D341Med (cell line): ENCODE data around the gene HPD.
A peak's percentile ranks its signal among the peaks of the same experiment; 100 is the strongest.
"Not testable (repeated sequence)": the region's sequence is repeated elsewhere in the genome, so short reads cannot be mapped to it uniquely, and the experiment has no call there.

Source experiments
- DNase-seq: peaks from one replicate; pipeline ENCODE4 v3.0.0; 2012; ENCODE audit warnings: low spot score

Gene HPD

DNA sequence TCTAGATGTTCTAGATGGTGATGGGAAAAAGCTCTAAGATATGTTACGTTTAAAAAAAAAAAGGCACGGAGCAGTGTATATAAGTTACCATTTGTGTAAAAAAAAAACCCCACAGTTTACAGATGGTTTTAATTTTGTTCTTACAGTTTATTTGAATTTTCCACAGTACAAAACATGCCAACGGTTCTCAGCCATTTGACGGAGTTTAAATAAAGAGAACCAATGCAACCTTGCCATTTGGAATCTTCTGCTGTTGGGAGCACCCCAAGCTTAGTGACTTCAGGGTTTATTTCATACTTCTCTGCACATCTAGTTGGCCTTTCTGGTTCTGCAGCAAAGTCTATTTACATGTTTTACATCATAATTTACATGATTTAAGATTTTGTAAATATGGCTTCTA is 7.7 kb upstream of the HPD start:
- DNase-seq, result no peak

DNA sequence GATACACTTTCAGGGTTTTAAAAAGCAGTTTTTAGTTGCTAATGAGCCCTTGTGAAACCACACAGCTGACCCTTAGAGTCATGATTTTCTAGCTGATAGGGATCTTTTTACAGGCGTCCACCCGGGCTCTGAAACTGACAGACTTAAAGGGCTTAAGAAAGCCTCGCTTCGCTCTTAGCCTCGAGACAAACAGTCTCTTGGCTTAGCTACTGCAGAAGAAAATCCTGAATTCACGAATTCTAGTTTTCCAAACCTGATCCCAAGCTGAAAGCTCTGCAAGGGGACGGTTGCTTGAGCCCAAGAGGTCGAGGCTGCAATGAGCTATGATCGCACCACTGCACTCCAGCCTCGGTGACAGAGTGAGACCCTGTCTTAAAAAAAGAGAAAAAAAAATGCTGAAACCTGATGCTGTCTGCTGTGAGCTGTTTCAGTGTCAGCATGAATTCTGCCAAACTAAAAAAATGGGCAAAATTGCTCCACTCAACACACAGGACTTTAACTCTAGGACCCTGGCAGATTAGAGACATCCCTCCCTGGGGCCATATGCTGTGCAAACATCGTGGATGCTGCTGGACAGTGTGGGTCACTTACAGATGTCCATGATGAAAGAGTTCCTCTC is 3.1 kb upstream of the HPD start:
- DNase-seq, result no peak

DNA sequence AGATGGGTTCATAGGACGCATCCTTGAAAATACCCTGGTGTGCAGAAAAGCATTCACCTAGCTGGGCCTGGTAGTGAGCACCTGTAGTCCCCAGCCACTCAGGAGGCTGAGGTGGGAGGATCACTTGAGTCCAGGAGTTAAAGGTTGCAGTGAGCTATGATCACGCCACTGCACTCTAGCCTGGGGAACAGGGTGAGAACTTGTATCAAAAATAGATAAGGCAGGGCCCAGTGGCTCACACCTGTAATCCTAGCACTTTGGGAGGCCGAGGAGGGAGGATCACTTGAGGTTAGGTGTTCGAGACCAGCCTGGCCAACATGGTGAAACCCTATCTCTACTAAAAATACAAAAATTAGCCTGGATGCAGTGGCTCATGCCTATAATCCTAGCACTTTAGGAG is 2.0 kb upstream of the HPD start:
- DNase-seq, result not testable (repeated sequence)

DNA sequence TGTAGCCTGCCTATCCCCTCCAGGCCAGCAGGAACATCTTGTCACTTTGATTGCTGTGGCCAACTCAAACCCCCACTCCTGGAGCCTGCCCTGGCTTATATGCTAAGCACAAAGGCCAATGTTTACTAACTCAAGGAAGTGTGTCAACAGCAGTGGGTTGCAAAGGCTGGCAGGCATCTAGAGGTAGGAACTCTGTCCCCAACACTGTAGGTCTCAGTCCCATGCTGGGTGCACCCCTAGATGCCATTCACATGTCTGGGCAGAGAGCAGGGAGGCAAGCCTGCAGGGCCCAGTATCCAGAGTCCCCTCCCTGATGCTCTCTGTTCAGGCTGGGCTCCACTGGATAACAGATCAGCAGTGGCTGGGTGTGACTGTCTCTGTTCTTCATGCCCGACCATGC is 1.6 kb upstream of the HPD start:
- no peak for DNase-seq

DNA sequence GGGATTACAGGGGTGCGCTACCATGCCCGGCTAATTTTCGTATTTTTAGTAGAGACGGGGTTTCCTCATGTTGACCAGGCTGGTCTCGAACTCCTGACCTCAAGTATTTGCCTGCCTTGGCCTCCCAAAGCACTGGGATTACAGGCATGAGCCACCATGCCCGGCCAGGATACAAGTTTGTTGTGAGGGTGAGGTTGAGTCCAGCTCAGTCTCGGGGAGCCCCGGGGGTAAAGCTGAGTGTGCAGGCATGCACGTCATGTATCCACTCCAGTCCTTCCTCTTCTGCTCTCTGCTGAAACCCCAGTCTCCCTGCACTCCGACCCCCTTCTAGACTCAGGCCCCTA is 369 bp downstream of the HPD start:
- no peak for DNase-seq

DNA sequence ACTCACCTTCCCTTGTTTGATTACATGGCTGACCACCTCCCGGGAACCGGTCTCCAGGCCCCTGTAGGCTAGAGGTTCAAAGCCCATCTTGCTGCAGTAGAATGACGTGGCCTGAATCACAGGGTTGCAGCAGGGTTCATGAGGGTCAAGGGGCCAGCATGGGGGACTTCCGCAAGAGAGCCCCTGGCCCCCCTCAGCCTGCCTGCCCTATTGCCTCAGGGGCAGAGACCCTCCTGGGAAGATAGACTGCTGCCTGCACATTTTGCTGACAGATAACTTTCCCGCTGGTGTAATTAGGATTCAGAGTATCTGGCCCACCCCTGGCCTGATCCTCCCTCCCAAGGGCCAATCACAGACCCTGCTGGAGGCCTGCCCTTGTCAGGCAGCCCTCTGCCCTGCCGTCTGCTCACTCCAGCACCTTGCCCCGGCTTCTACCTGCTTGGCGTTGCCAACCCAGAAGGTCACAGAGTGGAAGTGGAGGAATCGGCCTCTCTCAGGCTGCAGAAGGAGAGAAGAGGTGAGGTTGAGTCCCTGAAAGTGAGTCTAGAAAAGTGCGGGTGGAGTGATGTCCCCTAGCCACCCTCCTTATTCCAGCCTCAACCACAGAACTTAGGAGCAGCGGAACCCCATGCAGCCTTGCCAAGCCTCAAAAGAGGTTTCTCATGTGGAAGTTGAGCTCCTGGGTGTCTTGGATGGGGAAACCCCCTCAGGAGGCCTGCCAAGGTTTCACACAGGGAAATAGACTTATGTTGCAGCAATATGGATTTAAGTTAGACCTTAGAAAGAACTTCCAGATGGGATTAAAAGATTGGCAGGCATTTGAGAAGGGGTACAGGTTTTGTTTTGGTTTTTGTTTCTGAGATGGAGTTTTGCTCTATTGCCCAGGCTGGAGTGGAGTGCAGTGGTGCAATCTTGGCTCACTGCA is 1.1 kb downstream of the HPD start:
- no peak for DNase-seq

DNA sequence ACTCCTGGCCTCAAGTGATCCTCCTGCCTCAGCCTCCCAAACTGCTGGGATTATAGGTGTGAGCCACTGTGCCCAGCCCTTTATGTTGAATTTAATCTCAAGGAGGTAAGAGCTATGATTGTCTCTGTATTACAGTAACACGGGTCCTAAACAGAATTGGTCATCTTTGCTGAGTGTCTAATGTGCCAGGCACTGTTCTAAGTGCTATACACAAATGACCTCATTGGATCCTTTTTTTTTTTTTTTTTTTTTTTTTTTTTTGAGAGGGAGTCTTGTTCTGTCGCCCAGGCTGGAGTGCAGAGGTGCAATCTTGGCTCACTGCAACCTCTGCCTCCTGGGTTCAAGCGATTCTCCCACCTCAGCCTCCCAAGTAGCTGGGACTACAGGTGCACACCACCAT is 6.3 kb downstream of the HPD start:
- not testable (repeated sequence) for DNase-seq

DNA sequence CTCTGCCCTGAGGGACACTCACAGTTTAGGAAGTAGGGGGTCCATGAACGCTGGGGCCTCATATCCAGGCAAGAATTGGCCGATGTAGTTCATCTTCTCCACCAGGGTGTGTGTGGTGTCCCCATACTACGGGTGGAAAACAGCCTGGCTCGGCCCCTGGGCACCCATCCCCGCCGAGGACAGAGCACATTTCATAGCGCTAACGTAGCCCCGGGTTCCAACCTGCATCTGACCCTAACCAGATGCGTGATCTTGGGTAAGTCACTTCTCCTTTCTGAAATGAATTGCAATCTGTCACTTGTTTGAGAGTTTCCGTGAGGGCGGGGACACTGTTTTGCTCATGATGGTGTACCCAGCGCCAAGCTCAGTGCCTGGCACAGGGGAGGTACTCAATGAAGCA is 9.0 kb downstream of the HPD start:
- DNase-seq, result no peak

DNA sequence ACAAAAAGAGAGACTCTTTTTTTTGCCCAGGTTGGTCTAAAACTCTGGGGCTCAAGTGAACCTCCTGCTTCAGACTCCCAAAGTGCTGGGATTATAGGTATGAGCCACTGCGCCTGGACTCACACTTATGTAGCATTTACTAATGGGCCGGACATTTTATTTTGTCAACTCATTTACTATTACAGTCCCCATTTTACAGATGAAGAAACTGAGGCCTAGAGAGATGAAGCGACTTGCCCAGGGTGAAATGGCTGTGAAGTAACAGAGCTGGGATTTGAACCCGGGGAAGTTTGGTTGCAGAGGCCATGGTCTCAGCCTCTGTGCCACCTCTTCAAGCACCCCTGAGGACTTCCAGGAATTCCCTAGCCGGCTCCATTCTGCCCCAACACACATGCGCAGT is 9.4 kb downstream of the HPD start:
- no peak for DNase-seq

DNA sequence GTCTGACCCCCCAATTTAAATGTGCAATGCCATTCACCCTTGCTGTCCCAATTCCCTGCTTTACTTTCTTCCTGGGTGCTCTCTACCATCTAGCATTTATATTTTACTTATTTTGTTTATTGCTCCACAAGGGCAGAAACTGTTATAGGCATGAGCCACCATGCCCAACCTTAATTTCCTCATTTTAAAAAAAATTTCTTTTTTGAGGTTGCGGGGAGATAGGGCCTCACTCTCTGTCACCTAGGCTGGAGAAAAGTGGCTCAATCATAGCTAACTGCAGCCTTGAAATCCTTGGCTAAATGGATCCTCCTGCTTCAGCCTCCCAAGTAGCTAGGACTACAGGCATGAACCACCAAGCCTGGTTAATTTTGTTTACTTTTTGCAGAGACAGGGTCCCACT is 13.0 kb downstream of the HPD start:
- no peak for DNase-seq

DNA sequence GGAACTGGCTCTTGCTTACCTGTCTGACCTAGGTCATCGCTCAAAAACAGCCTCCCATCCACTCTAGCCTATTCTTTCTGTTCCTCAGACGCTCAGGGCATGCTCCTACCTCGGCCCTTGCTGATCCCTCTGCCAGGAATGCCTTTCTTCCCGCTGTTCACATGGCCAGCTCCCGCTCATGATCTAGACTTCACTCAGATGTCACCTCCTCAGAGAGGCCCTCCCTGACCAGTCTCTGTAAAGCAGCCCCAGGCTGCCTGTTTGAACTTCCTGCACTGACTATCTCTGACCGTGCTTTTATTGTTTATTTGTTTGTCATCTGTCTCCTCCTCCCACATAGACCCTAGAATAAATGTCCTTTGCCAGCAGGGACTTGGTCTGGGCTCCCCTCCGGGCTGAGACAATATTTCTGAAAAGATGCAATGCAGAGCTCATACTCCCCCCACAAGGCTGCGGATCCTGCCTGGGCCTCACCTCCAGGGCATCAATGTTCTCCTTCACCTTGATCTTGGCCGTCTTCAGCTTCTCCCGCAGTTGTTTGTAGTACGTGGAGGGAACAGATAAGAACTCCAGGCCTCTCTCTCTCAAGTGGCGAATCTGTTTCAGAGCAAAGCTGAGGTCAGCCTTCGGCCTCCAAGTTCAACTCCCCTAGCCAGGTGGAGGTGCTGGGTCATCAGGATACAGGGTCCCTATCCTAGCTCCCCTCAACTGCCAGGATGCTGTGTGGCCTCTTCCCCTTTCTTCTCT is 15.2 kb downstream of the HPD start:
- no peak for DNase-seq

DNA sequence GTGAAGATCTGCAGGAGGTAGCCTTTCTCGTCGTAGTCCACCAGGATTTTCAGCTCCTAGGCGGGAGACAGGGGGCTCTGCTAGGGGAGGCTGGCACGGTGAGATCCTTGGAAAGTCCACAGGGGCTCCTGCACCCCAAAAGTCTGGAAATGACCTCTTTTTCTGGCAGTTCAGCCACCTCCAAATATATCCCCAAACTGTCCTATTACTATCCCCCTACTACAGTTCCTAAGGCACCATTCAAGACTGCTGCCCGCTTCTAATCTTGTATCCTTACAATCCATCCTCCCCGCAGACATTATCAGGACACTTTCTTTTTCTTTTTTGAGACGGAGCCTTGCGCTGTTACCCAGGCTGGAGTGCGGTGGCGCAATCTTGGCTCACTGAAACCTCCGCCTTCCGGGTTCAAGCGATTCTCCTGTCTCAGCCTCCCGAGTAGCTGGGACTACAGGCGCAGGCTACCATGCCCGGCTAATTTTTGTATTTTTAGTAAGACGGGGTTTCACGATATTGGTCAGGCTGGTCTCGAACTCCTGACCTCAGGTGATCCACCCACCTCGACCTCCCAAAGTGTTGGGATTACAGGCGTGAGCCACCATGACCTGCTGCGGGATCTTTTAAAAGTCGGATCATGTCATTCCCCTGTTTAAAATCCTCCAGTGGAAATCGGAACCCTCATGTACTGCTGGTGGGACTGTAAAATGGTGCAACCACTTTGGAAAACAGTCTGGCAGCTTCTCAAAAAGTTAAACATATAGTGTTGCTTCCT is 18.5 kb downstream of the HPD start:
- DNase-seq, result no peak

DNA sequence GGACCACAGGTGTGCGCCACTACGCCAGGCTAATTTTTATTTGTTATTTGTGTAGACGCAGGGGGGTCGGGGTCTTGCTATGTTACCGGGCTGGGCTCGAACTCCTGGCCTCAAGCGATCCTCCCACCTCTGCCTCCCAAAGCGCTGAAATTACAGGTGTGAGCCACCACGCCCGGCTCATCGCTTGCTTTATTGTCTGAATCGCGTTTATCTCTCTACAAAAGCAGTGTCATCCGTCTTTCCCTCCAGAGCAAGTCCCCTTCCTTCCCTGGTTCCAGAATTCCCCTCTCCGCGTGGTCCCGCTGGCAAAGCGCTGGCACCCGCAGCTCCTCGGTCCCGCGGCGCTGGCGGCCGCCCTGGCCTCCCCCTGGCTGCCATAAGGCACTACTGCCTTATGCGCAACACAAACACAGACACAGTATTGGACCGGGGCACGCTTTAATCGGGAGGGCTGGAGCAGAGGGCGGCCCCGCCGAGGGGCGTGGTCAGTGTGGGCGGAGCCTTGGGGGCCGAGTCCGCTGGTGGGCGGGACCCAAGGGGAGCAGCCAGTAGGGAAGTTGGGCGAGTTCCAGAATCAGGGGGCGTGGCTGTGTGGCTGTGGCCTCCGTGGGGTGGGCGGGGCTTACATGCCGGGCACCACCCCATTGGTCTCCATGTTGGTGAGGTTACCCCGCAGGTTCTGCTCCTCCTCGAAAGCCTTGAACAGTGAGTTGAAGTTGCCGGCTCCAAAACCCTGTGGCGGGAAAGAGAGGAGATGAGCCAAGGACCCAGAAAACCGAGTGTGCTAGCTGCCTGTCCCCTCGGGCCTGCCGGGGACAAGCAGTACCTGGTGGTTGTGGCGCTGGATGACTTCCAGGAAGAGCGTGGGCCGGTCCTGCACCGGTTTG is 19.3 kb downstream of the HPD start:
- DNase-seq, result peak; percentile 99

DNA sequence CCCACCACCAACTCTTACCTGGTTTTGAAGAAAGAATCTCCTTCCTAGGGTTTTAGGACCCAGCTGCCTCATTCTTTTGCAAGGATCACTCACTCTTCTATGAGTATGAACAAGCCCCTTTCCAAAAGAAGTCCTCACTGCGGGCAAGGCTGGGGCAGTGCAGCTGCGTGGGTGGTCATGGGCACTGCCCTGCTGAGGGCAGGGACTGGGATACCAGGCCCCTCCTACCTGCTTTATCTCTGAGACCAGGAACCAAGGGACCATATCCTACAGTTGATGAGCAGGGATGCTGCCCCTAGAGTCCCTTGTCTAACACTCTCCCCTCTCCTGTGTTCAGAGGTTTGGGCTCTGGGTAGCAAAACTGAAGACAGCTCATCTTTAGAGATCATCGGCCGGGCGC is 20.5 kb downstream of the HPD start:
- DNase-seq, result no peak

DNA sequence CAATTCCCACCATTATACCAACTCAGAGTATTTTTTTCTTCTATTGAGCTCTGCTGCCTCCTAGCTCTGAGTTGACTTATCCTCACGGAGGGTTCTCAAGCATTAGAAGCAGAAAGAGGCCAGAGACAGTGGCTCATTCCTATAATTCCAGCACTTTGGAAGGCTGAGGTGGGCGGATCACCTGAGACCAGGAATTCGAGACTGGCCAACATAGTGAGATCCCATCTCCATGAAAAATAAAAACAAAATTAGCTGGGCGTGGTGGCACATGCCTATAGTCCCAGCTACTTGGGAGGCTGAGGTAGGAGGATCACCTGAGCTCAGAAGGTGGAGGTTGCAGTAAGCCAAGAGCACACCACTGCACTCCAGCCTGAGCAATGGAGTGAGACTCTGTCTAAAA is 21.0 kb downstream of the HPD start:
- DNase-seq, result no peak

DNA sequence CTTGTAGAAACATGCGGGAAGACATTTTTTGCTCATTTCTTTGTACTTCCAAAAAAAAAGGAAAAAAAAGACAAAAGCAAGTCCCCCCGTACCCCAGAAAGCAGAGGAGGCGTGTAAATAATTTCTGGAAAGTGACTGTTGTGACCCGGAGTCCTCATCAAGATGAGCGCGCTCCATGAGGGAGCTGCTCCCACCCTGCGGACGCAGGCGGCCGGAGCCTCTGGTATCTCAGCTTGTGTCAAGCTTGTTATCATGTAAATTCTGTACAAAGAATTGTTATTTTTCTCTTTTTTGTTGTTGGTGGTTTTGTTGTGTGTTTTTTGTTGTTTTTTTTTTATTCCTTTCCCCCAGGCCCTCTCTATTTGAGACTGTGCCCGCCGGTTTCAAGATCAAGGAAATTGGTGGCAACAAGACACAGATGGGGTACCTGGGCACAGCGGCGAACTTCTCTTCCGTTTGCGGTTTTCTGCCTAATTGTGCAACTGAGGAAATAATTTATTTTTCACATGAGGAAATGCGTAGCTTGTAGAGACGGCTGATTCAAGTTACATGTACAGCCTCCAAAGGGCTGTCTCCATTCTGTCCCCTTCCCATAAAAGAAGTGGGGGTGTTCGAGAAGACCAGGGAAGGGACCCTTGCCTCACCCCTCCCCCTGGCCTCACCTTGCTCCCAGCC is 27.0 kb downstream of the HPD start:
- no peak for DNase-seq

DNA sequence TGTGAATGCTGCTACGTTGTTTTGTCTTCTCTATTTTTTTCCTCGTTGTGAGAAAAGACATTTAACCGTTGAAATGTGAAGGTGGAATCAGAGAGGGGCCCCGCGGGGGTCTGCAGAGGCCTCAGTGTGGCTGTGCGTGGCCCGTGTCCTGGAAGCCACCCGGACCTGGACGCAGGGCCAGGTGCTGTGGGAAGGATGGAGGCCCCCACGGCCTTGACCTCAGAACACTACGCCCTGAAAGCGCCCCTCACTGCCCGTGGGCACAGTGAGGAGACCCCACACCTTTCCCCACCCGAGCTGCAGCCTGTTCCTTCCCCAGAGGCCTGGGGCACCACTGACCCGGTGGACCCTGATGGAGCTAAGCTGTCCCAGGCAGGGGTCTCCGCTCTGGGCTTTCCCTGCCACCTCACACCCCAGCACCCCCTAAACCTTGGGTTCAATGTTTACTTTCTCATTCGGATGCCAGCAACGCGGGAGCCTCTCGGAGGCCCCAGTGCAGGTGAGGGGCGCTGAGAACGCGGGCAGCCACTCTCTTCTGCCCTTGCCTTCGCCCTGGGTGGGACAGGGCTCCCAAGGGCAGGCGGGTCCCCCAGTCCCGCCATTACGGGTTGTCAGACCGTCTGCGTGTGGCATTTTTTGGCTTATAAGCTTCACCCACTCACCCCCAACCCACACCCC is 27.9 kb downstream of the HPD start:
- DNase-seq, result no peak

DNA sequence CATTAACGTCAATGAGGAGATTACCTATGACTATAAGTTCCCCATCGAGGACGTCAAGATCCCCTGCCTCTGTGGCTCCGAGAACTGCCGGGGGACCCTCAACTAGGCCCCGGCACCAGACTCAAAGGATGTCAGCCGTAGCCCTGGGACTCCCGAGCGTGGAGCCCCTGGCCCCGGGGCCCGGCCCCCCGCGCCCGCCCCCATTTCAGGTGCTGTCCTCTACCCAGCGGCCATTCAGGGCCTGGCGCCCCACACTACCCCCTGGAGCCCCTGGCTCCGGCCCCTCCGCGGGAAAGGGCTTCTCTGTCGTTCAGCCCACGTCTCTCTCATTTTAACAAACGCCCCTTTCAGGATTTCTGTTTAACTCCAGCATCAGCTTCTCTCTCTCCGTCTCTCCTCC is 28.5 kb downstream of the HPD start:
- DNase-seq, result no peak

DNA sequence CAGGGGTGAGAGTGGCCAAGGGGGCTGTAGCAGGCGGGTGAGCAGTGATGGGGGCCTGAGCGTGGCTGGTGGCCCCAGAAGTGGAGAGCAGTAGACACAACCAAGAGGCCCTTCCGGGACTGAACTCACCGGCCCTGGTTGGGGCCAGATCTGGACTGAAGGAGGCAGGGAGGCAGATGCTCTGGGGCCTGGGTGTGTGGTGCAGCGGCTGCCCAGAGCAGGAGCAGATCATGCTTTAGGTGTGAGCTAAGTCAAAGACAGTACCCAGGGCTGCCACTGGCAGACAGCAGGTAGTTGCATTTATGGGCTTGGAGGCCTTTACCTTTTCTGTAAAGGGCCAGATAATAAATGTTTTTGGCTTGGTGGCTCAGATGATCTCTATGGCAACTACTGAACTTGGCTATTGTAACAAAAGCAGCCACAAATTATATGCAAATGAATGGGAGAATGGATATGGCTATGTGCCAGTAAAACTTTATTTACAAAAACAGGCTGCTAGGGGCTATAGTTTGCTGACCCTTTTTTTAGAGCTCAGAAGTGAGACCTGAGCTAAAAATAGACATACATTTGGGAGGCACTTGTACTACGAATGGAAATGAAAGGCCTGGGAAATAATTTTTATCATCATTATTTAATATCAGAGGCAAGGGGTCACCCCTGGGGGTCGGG is 29.3 kb downstream of the HPD start:
- DNase-seq, result no peak

DNA sequence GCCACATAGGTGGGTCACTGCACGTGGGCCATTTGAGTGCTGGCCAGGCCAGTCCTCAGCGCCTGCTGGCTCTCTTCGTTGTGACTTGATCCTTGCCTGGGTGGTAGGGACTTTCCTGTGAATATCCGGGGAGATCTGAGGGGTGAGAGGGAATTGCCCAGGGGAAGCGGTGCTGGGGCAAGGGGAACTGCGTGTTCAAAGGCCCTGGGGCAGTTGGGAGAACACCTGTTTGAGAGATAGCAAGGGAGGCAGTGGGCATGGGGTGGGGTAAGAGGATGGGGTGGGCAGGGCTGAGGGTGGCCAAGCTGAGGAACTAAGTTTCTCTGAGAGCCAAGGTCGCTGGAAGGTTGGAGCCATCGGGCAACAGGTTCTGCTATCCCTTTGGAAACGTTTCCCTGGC is 29.8 kb downstream of the HPD start:
- DNase-seq, result no peak
